H1 (cell line): ENCODE data around the gene TEN1. TPM values are rescaled to one million over a fixed set of nuclear protein-coding genes. Genes with fewer than 3 reads are reported as not detected.

Experiments used
- CTCF ChIA-PET: fragments of 300-600 bp; sonication (Branson Sonifier 250); formaldehyde crosslinking; loops from one replicate; lab custom pipeline; 2021; ENCODE audit not compliant: partially characterized antibody; lab: Charles Lee
- POLR2A ChIA-PET: fragments of 300-600 bp; sonication (Branson Sonifier 250); formaldehyde crosslinking; loops from one replicate; lab custom pipeline; 2021; ENCODE audit warnings: inconsistent platforms; ENCODE audit not compliant: partially characterized antibody; lab: Charles Lee
- DNase-seq, 2 experiments: peaks; one replicate each; pipeline versions ENCODE4 v3.0.0 to v3.0.0-alpha.2; 2010 to 2022; ENCODE audit warnings: low spot score in 2 of 2, low read depth in 1 of 2, mixed read lengths in 1 of 2
- FAIRE-seq: peaks from 2 replicates; lab custom pipeline; 2011; peaks lifted over from hg19 to GRCh38; lab: Jason Lieb, UNC
- H2AFZ ChIP-seq: 2 replicates; pipeline ENCODE4 v1.8.1; 2012; ENCODE audit warnings: low read length, inconsistent platforms
- H2AK5ac ChIP-seq: 2 replicates; pipeline ENCODE4 v1.6.1; 2013; ENCODE audit warnings: low read depth, low read length
- H2BK120ac ChIP-seq: replicated peaks from 2 replicates; pipeline ENCODE3; 2013; ENCODE audit warnings: low read depth, low read length, inconsistent platforms
- H2BK12ac ChIP-seq: 2 replicates; pipeline ENCODE4 v1.6.1; 2013; ENCODE audit warnings: low read depth, low read length
- H2BK15ac ChIP-seq: 2 replicates; pipeline ENCODE4 v1.6.1; 2013; ENCODE audit warnings: low read length
- H2BK20ac ChIP-seq: 2 replicates; pipeline ENCODE4 v1.6.1; 2013; ENCODE audit warnings: low read length
- H2BK5ac ChIP-seq: 2 replicates; pipeline ENCODE4 v1.6.1; 2013; ENCODE audit warnings: low read depth, low read length
- H3K14ac ChIP-seq: 2 replicates; pipeline ENCODE4 v1.6.1; 2013; ENCODE audit warnings: inconsistent platforms; ENCODE audit not compliant: insufficient read length
- H3K18ac ChIP-seq: 2 replicates; pipeline ENCODE4 v1.6.1; 2013; ENCODE audit warnings: low read length; ENCODE audit errors: extremely low read depth
- H3K23ac ChIP-seq: 2 replicates; pipeline ENCODE4 v1.6.1; 2013; ENCODE audit warnings: inconsistent platforms; ENCODE audit not compliant: insufficient read length
- H3K23me2 ChIP-seq: 2 replicates; pipeline ENCODE4 v1.6.1; 2013; ENCODE audit warnings: low read depth, low read length
- H3K27ac ChIP-seq: 2 replicates; pipeline ENCODE4 v1.6.1; 2011; ENCODE audit warnings: low read depth, low read length, inconsistent platforms
- H3K27me3 ChIP-seq, 4 experiments: replicated peaks in 1 of 4; 1 replicate in 1 of 4; 2 replicates in 3 of 4; pipeline versions ENCODE4 v1.6.1 to v1.8.1; 2011 to 2013; ENCODE audit warnings: low read length in 3 of 4, mild to moderate bottlenecking in 3 of 4, inconsistent platforms in 2 of 4, mixed read lengths in 2 of 4, moderate library complexity in 1 of 4; ENCODE audit not compliant: control insufficient read depth in 3 of 4, insufficient read depth in 3 of 4; ENCODE audit errors: extremely low read depth in 1 of 4
- H3K36me3 ChIP-seq, 4 experiments: 2 replicates each; pipeline versions ENCODE4 v1.6.1 to v1.8.1; 2011 to 2013; ENCODE audit warnings: mild to moderate bottlenecking in 4 of 4, low read length in 3 of 4, moderate library complexity in 2 of 4, control low read depth in 1 of 4, inconsistent platforms in 1 of 4; ENCODE audit not compliant: insufficient read depth in 4 of 4, control insufficient read depth in 2 of 4
- H3K4ac ChIP-seq: replicated peaks from 2 replicates; pipeline ENCODE3; 2013; ENCODE audit warnings: low read length, low read depth, mixed read lengths, inconsistent platforms; ENCODE audit not compliant: insufficient read length
- H3K4me1 ChIP-seq, 4 experiments: replicated peaks in 1 of 4; 1 replicate in 1 of 4; 2 replicates in 3 of 4; pipeline versions ENCODE4 v1.6.1 to v1.8.1; 2011 to 2013; ENCODE audit warnings: low read length in 3 of 4, inconsistent platforms in 2 of 4, mixed read lengths in 1 of 4; ENCODE audit not compliant: insufficient read depth in 4 of 4, control insufficient read depth in 3 of 4
- H3K4me2 ChIP-seq, 2 experiments: 2 replicates each; pipeline versions ENCODE4 v1.6.1 to v1.8.1; 2011 to 2013; ENCODE audit warnings: low read depth in 2 of 2, low read length in 2 of 2, control low read depth in 1 of 2, inconsistent platforms in 1 of 2, mild to moderate bottlenecking in 1 of 2; ENCODE audit not compliant: insufficient read depth in 1 of 2
- H3K4me3 ChIP-seq, 4 experiments: fragments of 200-600, 300-600 bp in 1 of 4; sonication (generic), shearing (Covaris generic), sonication (Bioruptor Twin) in 1 of 4; 2 replicates each; pipeline versions ENCODE4 v1.5.1 to v1.8.1; 2011 to 2016; ENCODE audit warnings: low read length in 4 of 4, low read depth in 3 of 4, control low read depth in 2 of 4, inconsistent platforms in 2 of 4, mild to moderate bottlenecking in 2 of 4, mixed read lengths in 1 of 4, moderate library complexity in 1 of 4; ENCODE audit not compliant: insufficient read depth in 2 of 4; ENCODE audit errors: extremely low read depth in 1 of 4
- H3K56ac ChIP-seq: replicated peaks from 2 replicates; pipeline ENCODE3; 2013; ENCODE audit warnings: low read depth, mild to moderate bottlenecking, mixed read lengths, low read length, inconsistent platforms; ENCODE audit not compliant: insufficient read length
- H3K79me1 ChIP-seq: 2 replicates; pipeline ENCODE4 v1.6.1; 2013; ENCODE audit warnings: low read depth, low read length, control low read depth
- H3K79me2 ChIP-seq, 2 experiments: 2 replicates each; pipeline versions ENCODE4 v1.6.1 to v1.8.1; 2012 to 2013; ENCODE audit warnings: low read length in 2 of 2, mild to moderate bottlenecking in 2 of 2, inconsistent platforms in 1 of 2; ENCODE audit not compliant: insufficient read depth in 2 of 2, control insufficient read depth in 1 of 2
- H3K9ac ChIP-seq, 4 experiments: replicated peaks in 1 of 4; 1 replicate in 1 of 4; 2 replicates in 3 of 4; pipeline versions ENCODE4 v1.6.1 to v1.8.1; 2011 to 2013; ENCODE audit warnings: low read depth in 3 of 4, low read length in 3 of 4, control low read depth in 2 of 4, mild to moderate bottlenecking in 2 of 4, moderate library complexity in 2 of 4, inconsistent platforms in 1 of 4; ENCODE audit errors: extremely low read depth in 1 of 4
- H3K9me3 ChIP-seq, 2 experiments: 2 replicates each; pipeline versions ENCODE4 v1.6.1 to v1.8.1; 2012 to 2013; ENCODE audit warnings: mild to moderate bottlenecking in 2 of 2, moderate library complexity in 2 of 2, control low read depth in 1 of 2, inconsistent platforms in 1 of 2, low read depth in 1 of 2, low read length in 1 of 2, mixed read lengths in 1 of 2; ENCODE audit not compliant: insufficient read depth in 2 of 2
- H4K20me1 ChIP-seq, 2 experiments: replicated peaks in 1 of 2; 2 replicates each; pipeline versions ENCODE3 to v1.8.1; 2011 to 2013; ENCODE audit warnings: inconsistent platforms in 2 of 2, low read length in 2 of 2, mild to moderate bottlenecking in 1 of 2; ENCODE audit not compliant: insufficient read depth in 2 of 2, control insufficient read depth in 1 of 2
- H4K5ac ChIP-seq: 2 replicates; pipeline ENCODE4 v1.6.1; 2013; ENCODE audit warnings: low read length, low read depth, mixed read lengths, inconsistent platforms; ENCODE audit not compliant: insufficient read length
- H4K8ac ChIP-seq: 2 replicates; pipeline ENCODE4 v1.8.0; 2013; ENCODE audit warnings: mild to moderate bottlenecking, moderate library complexity, low read length, inconsistent platforms; ENCODE audit not compliant: insufficient read depth; ENCODE audit errors: extremely low read depth
- H4K91ac ChIP-seq: replicated peaks from 2 replicates; pipeline ENCODE3; 2013; ENCODE audit warnings: low read length, mixed read lengths, inconsistent platforms; ENCODE audit not compliant: insufficient read length
- BACH1 ChIP-seq: IDR thresholded peaks from 2 replicates; pipeline ENCODE4 v1.6.1; 2012; ENCODE audit warnings: low read length, improper control_type of control experiment
- GABPA ChIP-seq: IDR thresholded peaks from 2 replicates; pipeline ENCODE4 v1.6.1; 2011; ENCODE audit warnings: mild to moderate bottlenecking, low read length, moderate library complexity, borderline replicate concordance; ENCODE audit not compliant: insufficient read depth
- GTF2F1 ChIP-seq: IDR thresholded peaks from 2 replicates; pipeline ENCODE4 v1.6.1; 2012; ENCODE audit warnings: low read depth, low read length, improper control_type of control experiment, borderline replicate concordance
- KDM1A ChIP-seq: fragments of 200-600, 300-600 bp; sonication (generic); IDR thresholded peaks from 2 replicates; pipeline ENCODE4 v1.7.1; 2016; ENCODE audit warnings: mild to moderate bottlenecking, low read length, borderline replicate concordance
- POLR2A ChIP-seq, 2 experiments: IDR thresholded peaks; 1 replicate in 1 of 2; 2 replicates in 1 of 2; pipeline ENCODE4 v1.6.1; 2011; ENCODE audit warnings: low read depth in 2 of 2, low read length in 2 of 2, mild to moderate bottlenecking in 2 of 2; ENCODE audit errors: control extremely low read depth in 1 of 2
- POLR2AphosphoS5 ChIP-seq: IDR thresholded peaks from 2 replicates; pipeline ENCODE4 v1.6.1; 2011; ENCODE audit warnings: low read depth, low read length
- SP1 ChIP-seq: IDR thresholded peaks from 2 replicates; pipeline ENCODE4 v1.6.1; 2011; ENCODE audit warnings: low read depth, low read length
- TCF12 ChIP-seq: IDR thresholded peaks from 2 replicates; pipeline ENCODE4 v1.6.1; 2011; ENCODE audit warnings: low read depth, mild to moderate bottlenecking, low read length
- WGBS, 2 experiments: shearing (Covaris generic) in 1 of 2; methylation state at CpG; one replicate each; pipeline versions ENCODE4 v1.1.6 to v1.1.7; 2013 to 2015; ENCODE audit warnings: low lambda C conversion rate in 2 of 2, mixed read lengths in 2 of 2, inconsistent platforms in 1 of 2, low coverage in 1 of 2, missing lambda C conversion rate in 1 of 2; ENCODE audit not compliant: insufficient replicate concordance in 2 of 2, insufficient coverage in 1 of 2, insufficient read length in 1 of 2; ENCODE audit errors: extremely low coverage in 1 of 2, missing lambda C conversion rate in 1 of 2; 5-methylcytosine and 5-hydroxymethylcytosine counted together
- polyA plus RNA-seq, 7 experiments: library from polyadenylated mRNA; depleted of rRNA in 3 of 7; stranded (reverse) in 5 of 7; unstranded in 2 of 7; fragments of >200 nt in 5 of 7; fragments of 200-250 nt in 2 of 7; gene quantifications; 1 replicate in 5 of 7; 2 replicates in 1 of 7; 4 replicates in 1 of 7; pipeline versions ENCODE4 v1.2.1 to v1.2.3, GENCODE V29; 2011 to 2013; ENCODE audit warnings: missing spikeins in 2 of 7, mixed read lengths in 2 of 7
- total RNA-seq: library from RNA; stranded (reverse); fragmentation: NEBNext Ultra II Directional; extraction: Animal tissue kit (Norgen Biotek cat#: 25700); gene quantifications from 2 replicates; pipeline ENCODE4 v1.2.1, GENCODE V29; 2021

Gene TEN1
- total and polyA plus RNA-seq, 2 of the 8 experiments (the other 6 are each of a cell fraction or from before 2014, with no cell fraction given) = 15.9 to 18.7 TPM

GRCh38 chr17:75980188-75981018, 1.4 kb downstream of the TEN1 start:
- ChIA-PET POLR2A (interaction anchor here (0.7 to 1.7 kb wide), 9 partner anchors 9 to 200 kb away, joined by 3 to 6 read pairs (median 3); partner anchors contain the start of gene EXOC7), CTCF (interaction anchor here (0.6 to 1.8 kb wide), 7 partner anchors 16 to 230 kb away, joined by 3 to 12 read pairs (median 6); partner anchors contain the start of gene CDK3)
- Histone ChIP-seq H3K79me2 (peaks cover 0 to 38% of the 10 kb centered on the region in 2 experiments; a peak in 3 of 4 replicates), H3K23me2 (peaks cover 8% of the 10 kb centered on the region; the same call in 1 of the 2 replicates), H4K91ac (no peak overlapping the region), H2BK120ac (peak overlapping the region; percentile 93), H3K14ac (no peak overlapping the region), H3K9ac (peak overlapping the region in 2 of 4 experiments; percentile 81 to 85; a peak in 3 of 7 replicates), H2BK15ac (no peak overlapping the region), H3K4me1 (peaks cover 7 to 18% (median 13%) of the 10 kb centered on the region in 4 experiments), H3K27ac (peak overlapping the region; percentile 93; the same call in 1 of the 2 replicates), H3K56ac (no peak overlapping the region), H2AFZ (no peak overlapping the region), H2BK5ac (peak overlapping the region; percentile 94; the same call in 1 of the 2 replicates), H3K9me3 (no peaks in the 10 kb centered on the region), H4K8ac (peak overlapping the region; percentile 98), H4K20me1 (no peaks in the 10 kb centered on the region), H3K36me3 (peaks cover 0 to 11% (median 0%) of the 10 kb centered on the region in 4 experiments; a peak in 1 of 8 replicates), H3K4ac (no peak overlapping the region), H2AK5ac (peak overlapping the region; percentile 17; the same call in 1 of the 2 replicates), H3K27me3 (no peaks in the 10 kb centered on the region), H3K23ac (no peak overlapping the region), H2BK20ac (no peak overlapping the region), H2BK12ac (no peak overlapping the region), H3K4me3 (peak overlapping the region; percentile 72 to 88 (median 86)), H3K18ac (no peak overlapping the region), H3K4me2 (peak overlapping the region; percentile 92 to 94), H4K5ac (no peak overlapping the region), H3K79me1 (0 out of 2 replicates have a peak, but pooled peaks cover 6% of the 10 kb centered on the region)
- WGBS, 2 experiments = 90% methylated on average over 18 of the region's 18 CpGs; no CpG with 5 or more reads in 1 of the 2 experiments
- DNase-seq (no peak), FAIRE-seq (no peak)
- no peak for TF ChIP-seq POLR2A (IDR thresholded peaks at IDR 0.05; ENCODE audit: control extremely low read depth in 1 of 2, low read depth in 2 of 2, low read length in 2 of 2)
- no peak for TF ChIP-seq GTF2F1
- TF ChIP-seq BACH1 = no peak
- no peak for TF ChIP-seq POLR2AphosphoS5
- TF ChIP-seq SP1 = no peak
- no peak for TF ChIP-seq GABPA
- TF ChIP-seq KDM1A = 0 out of 2 replicates have a peak, but pooled peaks have one; percentile 36
- no peak for TF ChIP-seq TCF12
